Measurements from ENCODE around the gene ADGRV1.
A peak's percentile ranks its signal among the peaks of the same experiment; 100 is the strongest.

Gene ADGRV1

GRCh38 chr5:91158011-91158410 is 599.4 kb downstream of the ADGRV1 start:
- H3K4me3 ChIP-seq (ENCODE audit: low read depth in 1 of 2, low read length in 2 of 2) = no peak overlapping the region
- H3K27me3 ChIP-seq (ENCODE audit: control insufficient read depth in 1 of 2, insufficient read depth in 2 of 2, low read length in 2 of 2) = no peaks in the 10 kb centered on the region
- no peaks in the 10 kb centered on the region for H3K9me3 ChIP-seq (ENCODE audit: low read length)
- H3K36me3 ChIP-seq (ENCODE audit: insufficient read depth, low read length) = no peaks in the 10 kb centered on the region
- peaks cover 9% of the 10 kb centered on the region for H3K4me1 ChIP-seq (ENCODE audit: insufficient read depth, low read length)
- H3K9ac ChIP-seq (ENCODE audit: low read length) = no peak overlapping the region
- no peak overlapping the region for H3K27ac ChIP-seq (ENCODE audit: low read depth, low read length)

DNA sequence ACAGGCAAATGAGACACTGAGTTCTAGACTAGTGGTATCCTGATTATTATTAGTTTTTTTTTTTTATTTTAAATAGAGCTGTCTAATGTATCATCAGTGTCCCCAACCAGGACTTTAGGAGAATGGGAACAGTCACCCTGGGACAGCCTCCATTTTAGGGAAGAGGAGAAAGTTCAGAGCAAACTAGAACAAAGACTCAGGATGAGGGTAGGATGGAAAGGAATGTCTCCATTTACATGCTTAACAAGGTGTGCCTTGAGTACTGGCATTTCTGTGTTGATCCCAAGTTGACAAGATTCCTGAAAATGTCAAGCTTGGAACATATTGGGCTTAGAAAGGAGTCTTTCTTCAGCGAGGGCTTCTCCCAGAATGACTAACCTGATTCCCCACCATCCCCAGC is 601.0 kb downstream of the ADGRV1 start:
- H3K9ac ChIP-seq (ENCODE audit: low read length) = no peak overlapping the region
- H3K27ac ChIP-seq (ENCODE audit: low read depth, low read length) = no peak overlapping the region
- H3K27me3 ChIP-seq (ENCODE audit: control insufficient read depth in 1 of 2, insufficient read depth in 2 of 2, low read length in 2 of 2) = no peaks in the 10 kb centered on the region
- H3K9me3 ChIP-seq (ENCODE audit: low read length) = no peaks in the 10 kb centered on the region
- H3K36me3 ChIP-seq (ENCODE audit: insufficient read depth, low read length) = no peaks in the 10 kb centered on the region
- peaks cover 12% of the 10 kb centered on the region for H3K4me1 ChIP-seq (ENCODE audit: insufficient read depth, low read length)
- no peak overlapping the region for H3K4me3 ChIP-seq (ENCODE audit: low read depth in 1 of 2, low read length in 2 of 2)

- Histone ChIP-seq H3K36me3 (ENCODE audit: insufficient read depth, low read length) (no peaks in the 10 kb centered on the region), H3K9me3 (ENCODE audit: low read length) (no peaks in the 10 kb centered on the region), H3K4me1 (ENCODE audit: insufficient read depth, low read length) (peaks cover 12% of the 10 kb centered on the region), H3K4me3 (ENCODE audit: low read depth in 1 of 2, low read length in 2 of 2) (no peak overlapping the region), H3K27ac (ENCODE audit: low read depth, low read length) (no peak overlapping the region), H3K9ac (ENCODE audit: low read length) (no peak overlapping the region), H3K27me3 (ENCODE audit: control insufficient read depth in 1 of 2, insufficient read depth in 2 of 2, low read length in 2 of 2) (no peaks in the 10 kb centered on the region)
These were observed 602.2 kb downstream of the ADGRV1 start for GRCh38 chr5:91160714-91161285.

GRCh38 chr5:91162534-91163381 is 604.2 kb downstream of the ADGRV1 start:
- Histone ChIP-seq H3K4me1 (ENCODE audit: insufficient read depth, low read length) (peaks cover 12% of the 10 kb centered on the region), H3K36me3 (ENCODE audit: insufficient read depth, low read length) (no peaks in the 10 kb centered on the region), H3K27me3 (ENCODE audit: control insufficient read depth in 1 of 2, insufficient read depth in 2 of 2, low read length in 2 of 2) (no peaks in the 10 kb centered on the region), H3K9ac (ENCODE audit: low read length) (no peak overlapping the region), H3K27ac (ENCODE audit: low read depth, low read length) (peak overlapping the region; percentile 57), H3K9me3 (ENCODE audit: low read length) (no peaks in the 10 kb centered on the region), H3K4me3 (ENCODE audit: low read depth in 1 of 2, low read length in 2 of 2) (no peak overlapping the region)

DNA sequence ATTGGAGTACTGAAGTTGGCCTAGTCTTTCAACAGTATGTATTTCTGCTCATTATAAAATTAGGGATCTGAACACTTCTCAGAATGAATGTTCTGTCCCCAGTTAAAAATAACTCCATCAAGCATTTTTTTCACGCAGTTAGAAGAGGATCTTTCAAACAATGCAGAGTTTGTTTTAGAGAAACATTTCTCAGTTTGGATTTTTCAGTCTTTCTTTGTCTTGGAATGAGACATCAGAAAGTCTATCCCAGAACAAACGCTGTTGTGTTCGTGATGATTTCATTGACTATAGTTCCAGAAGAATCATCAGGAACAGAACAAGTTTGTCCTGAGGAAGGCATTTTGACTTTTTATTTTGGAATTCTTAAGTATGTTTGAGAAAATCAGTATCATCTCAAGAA is 605.8 kb downstream of the ADGRV1 start:
- Histone ChIP-seq H3K9me3 (ENCODE audit: low read length) (no peaks in the 10 kb centered on the region), H3K27ac (ENCODE audit: low read depth, low read length) (no peak overlapping the region), H3K27me3 (ENCODE audit: control insufficient read depth in 1 of 2, insufficient read depth in 2 of 2, low read length in 2 of 2) (no peaks in the 10 kb centered on the region), H3K4me3 (ENCODE audit: low read depth in 1 of 2, low read length in 2 of 2) (no peak overlapping the region), H3K4me1 (ENCODE audit: insufficient read depth, low read length) (peaks cover 12% of the 10 kb centered on the region), H3K36me3 (ENCODE audit: insufficient read depth, low read length) (no peaks in the 10 kb centered on the region), H3K9ac (ENCODE audit: low read length) (no peak overlapping the region)

- H3K27me3 ChIP-seq (ENCODE audit: control insufficient read depth in 1 of 2, insufficient read depth in 2 of 2, low read length in 2 of 2) = no peaks in the 10 kb centered on the region
- no peak overlapping the region for H3K4me3 ChIP-seq (ENCODE audit: low read depth in 1 of 2, low read length in 2 of 2)
- no peaks in the 10 kb centered on the region for H3K9me3 ChIP-seq (ENCODE audit: low read length)
- H3K9ac ChIP-seq (ENCODE audit: low read length) = no peak overlapping the region
- no peak overlapping the region for H3K27ac ChIP-seq (ENCODE audit: low read depth, low read length)
- no peaks in the 10 kb centered on the region for H3K36me3 ChIP-seq (ENCODE audit: insufficient read depth, low read length)
- peaks cover 12% of the 10 kb centered on the region for H3K4me1 ChIP-seq (ENCODE audit: insufficient read depth, low read length)
These were observed 607.6 kb downstream of the ADGRV1 start for GRCh38 chr5:91166059-91166807.

DNA sequence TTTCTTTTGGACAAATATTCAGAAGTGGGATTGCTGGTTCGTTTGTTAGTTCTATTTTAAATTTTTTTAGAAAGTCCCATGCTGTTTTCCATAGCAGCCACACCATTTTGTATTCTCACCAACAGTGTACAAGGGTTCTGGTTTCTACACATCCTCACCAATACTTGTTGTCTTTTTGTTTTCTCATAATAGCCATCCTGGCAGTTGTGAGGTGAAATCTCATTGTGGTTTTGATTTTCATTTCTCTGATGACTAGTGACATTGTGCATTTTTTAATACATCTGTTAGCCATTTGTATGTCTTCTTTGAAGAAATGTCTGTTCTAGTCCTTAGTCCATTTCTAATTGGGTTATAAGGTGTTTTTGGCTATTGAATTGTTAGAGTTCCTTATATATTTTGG is 610.3 kb downstream of the ADGRV1 start:
- no peak overlapping the region for H3K9ac ChIP-seq (ENCODE audit: low read length)
- no peaks in the 10 kb centered on the region for H3K36me3 ChIP-seq (ENCODE audit: insufficient read depth, low read length)
- H3K27me3 ChIP-seq (ENCODE audit: control insufficient read depth in 1 of 2, insufficient read depth in 2 of 2, low read length in 2 of 2) = no peaks in the 10 kb centered on the region
- no peak overlapping the region for H3K27ac ChIP-seq (ENCODE audit: low read depth, low read length)
- H3K4me1 ChIP-seq (ENCODE audit: insufficient read depth, low read length) = no peaks in the 10 kb centered on the region
- no peak overlapping the region for H3K4me3 ChIP-seq (ENCODE audit: low read depth in 1 of 2, low read length in 2 of 2)
- H3K9me3 ChIP-seq (ENCODE audit: low read length) = no peaks in the 10 kb centered on the region

- Histone ChIP-seq H3K27me3 (ENCODE audit: control insufficient read depth in 1 of 2, insufficient read depth in 2 of 2, low read length in 2 of 2) (no peaks in the 10 kb centered on the region), H3K36me3 (ENCODE audit: insufficient read depth, low read length) (no peaks in the 10 kb centered on the region), H3K27ac (ENCODE audit: low read depth, low read length) (no peak overlapping the region), H3K4me1 (ENCODE audit: insufficient read depth, low read length) (peaks cover 11% of the 10 kb centered on the region), H3K9ac (ENCODE audit: low read length) (no peak overlapping the region), H3K9me3 (ENCODE audit: low read length) (no peaks in the 10 kb centered on the region), H3K4me3 (ENCODE audit: low read depth in 1 of 2, low read length in 2 of 2) (no peak overlapping the region)
These were observed 611.7 kb downstream of the ADGRV1 start for GRCh38 chr5:91170266-91170665.

DNA sequence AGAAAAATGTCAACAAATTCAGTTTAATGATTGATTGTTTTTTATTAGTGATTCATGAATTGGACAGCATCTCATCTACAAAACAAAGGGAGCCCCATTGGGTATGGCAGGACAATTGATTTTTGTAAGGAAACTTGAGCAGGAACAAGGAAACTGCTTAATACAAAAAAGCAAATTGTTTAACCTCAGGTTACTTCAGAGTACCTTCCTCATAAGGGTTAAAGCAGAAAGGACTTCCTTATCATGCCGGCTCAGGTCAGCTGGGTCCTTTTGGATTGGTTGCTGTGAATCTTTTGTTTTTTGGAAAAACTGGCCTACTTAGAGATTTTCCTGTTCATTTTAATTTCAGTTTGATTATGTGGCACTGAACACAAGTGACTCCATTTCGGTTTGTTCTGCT is 612.7 kb downstream of the ADGRV1 start:
- H3K4me1 ChIP-seq (ENCODE audit: insufficient read depth, low read length) = peaks cover 20% of the 10 kb centered on the region
- H3K36me3 ChIP-seq (ENCODE audit: insufficient read depth, low read length) = no peaks in the 10 kb centered on the region
- no peak overlapping the region for H3K4me3 ChIP-seq (ENCODE audit: low read depth in 1 of 2, low read length in 2 of 2)
- no peaks in the 10 kb centered on the region for H3K27me3 ChIP-seq (ENCODE audit: control insufficient read depth in 1 of 2, insufficient read depth in 2 of 2, low read length in 2 of 2)
- H3K9me3 ChIP-seq (ENCODE audit: low read length) = no peaks in the 10 kb centered on the region
- no peak overlapping the region for H3K9ac ChIP-seq (ENCODE audit: low read length)
- no peak overlapping the region for H3K27ac ChIP-seq (ENCODE audit: low read depth, low read length)

DNA sequence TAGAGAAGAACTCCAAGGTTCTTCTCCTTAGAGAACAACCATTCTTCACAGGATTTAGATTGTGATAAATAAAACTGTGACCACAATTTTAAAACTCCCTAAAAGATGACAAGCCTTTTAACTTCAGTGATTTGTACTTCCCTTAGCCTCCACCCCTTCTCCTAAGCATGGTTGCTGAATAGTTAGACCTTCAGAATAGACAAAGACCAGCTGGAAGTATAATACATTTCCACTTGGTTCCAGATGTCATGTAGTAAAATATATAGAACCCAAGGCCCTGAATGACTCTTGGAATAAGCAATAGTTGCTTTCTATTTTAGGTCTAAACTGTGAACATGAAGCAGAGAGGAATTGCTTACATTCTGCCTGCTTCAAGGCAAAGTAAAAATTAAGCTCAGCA is 615.8 kb downstream of the ADGRV1 start:
- H3K9me3 ChIP-seq (ENCODE audit: low read length) = no peaks in the 10 kb centered on the region
- H3K4me1 ChIP-seq (ENCODE audit: insufficient read depth, low read length) = peaks cover 22% of the 10 kb centered on the region
- H3K9ac ChIP-seq (ENCODE audit: low read length) = no peak overlapping the region
- no peaks in the 10 kb centered on the region for H3K27me3 ChIP-seq (ENCODE audit: control insufficient read depth in 1 of 2, insufficient read depth in 2 of 2, low read length in 2 of 2)
- H3K4me3 ChIP-seq (ENCODE audit: low read depth in 1 of 2, low read length in 2 of 2) = no peak overlapping the region
- H3K36me3 ChIP-seq (ENCODE audit: insufficient read depth, low read length) = no peaks in the 10 kb centered on the region
- peak overlapping the region; percentile 26 for H3K27ac ChIP-seq (ENCODE audit: low read depth, low read length)

GRCh38 chr5:91175708-91176107 is 617.1 kb downstream of the ADGRV1 start:
- peak overlapping the region; percentile 42 for H3K27ac ChIP-seq (ENCODE audit: low read depth, low read length)
- no peaks in the 10 kb centered on the region for H3K9me3 ChIP-seq (ENCODE audit: low read length)
- H3K4me3 ChIP-seq (ENCODE audit: low read depth in 1 of 2, low read length in 2 of 2) = no peak overlapping the region
- no peaks in the 10 kb centered on the region for H3K36me3 ChIP-seq (ENCODE audit: insufficient read depth, low read length)
- H3K4me1 ChIP-seq (ENCODE audit: insufficient read depth, low read length) = peaks cover 22% of the 10 kb centered on the region
- no peaks in the 10 kb centered on the region for H3K27me3 ChIP-seq (ENCODE audit: control insufficient read depth in 1 of 2, insufficient read depth in 2 of 2, low read length in 2 of 2)
- no peak overlapping the region for H3K9ac ChIP-seq (ENCODE audit: low read length)

Data from muscle layer of colon (tissue), 2 donors.